CD4-positive, alpha-beta T cell treated with Interferon gamma for 1 hour (primary cell): ENCODE results near the gene PLEKHD1.
"Not testable (repeated sequence)": the region's sequence is repeated elsewhere in the genome, so short reads cannot be mapped to it uniquely, and the experiment has no call there.

Experiments
- DNase-seq: peaks from one replicate; pipeline ENCODE4 v3.0.0-alpha.2; 2020

PLEKHD1 gene

GRCh38 chr14:69483765-69484443, 624 bp upstream of the PLEKHD1 start:
- no peak for DNase-seq

GRCh38 chr14:69485315-69485660, 760 bp downstream of the PLEKHD1 start:
- no peak for DNase-seq

DNA sequence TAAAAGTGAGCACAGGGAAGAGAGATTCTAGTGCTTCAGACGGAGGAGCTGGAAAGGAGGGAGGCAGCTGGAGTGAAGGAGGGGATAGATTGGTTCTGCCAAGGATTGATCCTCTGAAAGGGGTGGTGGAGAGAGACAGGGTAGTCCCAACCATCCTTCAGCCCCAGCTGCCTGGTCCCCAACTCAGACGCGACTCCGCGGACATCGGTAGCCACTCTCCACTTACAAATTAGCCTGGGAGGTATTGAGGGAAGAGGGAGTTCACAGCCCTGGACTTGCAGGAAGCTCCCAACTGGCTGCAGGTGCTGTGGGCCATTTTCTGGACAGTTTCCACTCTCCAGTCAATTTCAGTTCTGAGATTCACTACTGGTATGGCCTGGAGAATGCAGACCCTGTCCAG, 1.2 kb downstream of the PLEKHD1 start:
- DNase-seq: no peak

DNA sequence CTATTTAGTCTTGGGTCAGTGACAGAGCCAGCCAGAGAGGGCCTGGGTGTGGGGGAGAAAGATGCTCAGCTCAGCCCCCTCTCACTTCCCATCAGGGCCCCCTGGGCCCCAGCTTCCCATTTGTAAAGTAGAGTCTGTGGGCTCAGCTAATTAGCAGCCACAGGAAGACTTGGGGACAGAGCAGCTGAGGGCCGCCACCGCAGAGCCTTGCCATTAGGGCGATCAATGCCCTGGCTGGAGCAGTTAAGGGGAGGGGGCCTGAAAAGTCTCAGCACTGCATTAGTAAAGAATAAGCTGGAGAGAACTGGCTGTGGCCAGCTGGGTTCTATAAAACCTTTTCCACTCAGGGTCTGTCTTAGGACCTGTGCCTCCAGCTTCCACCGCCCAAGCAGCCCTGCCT, 2.7 kb downstream of the PLEKHD1 start:
- DNase-seq: no peak

DNA sequence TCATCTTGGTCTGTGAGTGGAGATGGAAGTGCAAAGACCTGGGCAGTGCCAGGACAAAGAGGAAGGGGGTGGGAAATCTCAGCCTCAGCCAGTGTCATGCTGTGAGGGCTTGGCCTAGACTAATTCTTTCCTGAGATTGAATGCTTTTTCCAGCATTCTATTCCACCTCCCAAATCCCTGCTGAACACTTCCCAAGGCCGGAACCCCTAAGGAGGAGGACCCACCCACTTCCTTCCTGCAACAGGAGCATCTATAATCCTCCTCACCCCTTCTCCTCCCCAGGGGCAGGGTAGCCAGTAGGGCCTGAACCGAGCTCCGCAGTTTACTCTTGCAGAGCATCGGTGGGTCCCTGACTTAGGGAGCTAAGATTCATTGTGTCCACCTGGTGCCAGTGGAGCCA, 3.2 kb downstream of the PLEKHD1 start:
- no peak for DNase-seq

- DNase-seq: no peak
Observed at GRCh38 chr14:69489495-69489894, 5.0 kb downstream of the PLEKHD1 start.

GRCh38 chr14:69490219-69490918, 5.8 kb downstream of the PLEKHD1 start:
- no peak for DNase-seq

DNA sequence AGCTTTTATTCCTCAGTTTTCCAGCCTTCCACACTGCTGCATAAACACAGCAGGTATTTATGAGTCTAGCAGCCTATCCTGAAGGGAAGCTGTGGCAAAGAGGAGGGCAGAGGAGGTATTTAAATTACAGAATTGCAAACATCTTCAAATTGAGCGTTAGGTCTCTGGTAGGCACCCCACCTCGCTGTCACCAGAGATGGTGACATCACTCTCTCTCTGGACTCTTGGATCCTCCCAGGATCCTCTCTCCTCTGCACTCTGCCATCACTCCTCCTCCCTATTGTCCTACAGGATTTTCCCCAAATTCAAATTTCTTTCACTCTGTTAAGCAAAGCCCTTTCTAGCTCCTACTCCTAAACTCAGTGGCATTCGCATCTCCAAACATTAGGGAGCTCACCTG, 6.7 kb downstream of the PLEKHD1 start:
- no peak for DNase-seq

GRCh38 chr14:69493038-69493437, 8.5 kb downstream of the PLEKHD1 start:
- no peak for DNase-seq

GRCh38 chr14:69493791-69494190, 9.3 kb downstream of the PLEKHD1 start:
- DNase-seq: no peak

- no peak for DNase-seq
Observed at GRCh38 chr14:69495341-69495921, 10.9 kb downstream of the PLEKHD1 start.

GRCh38 chr14:69497866-69498265, 13.3 kb downstream of the PLEKHD1 start:
- not testable (repeated sequence) for DNase-seq

GRCh38 chr14:69498286-69498685, 13.8 kb downstream of the PLEKHD1 start:
- not testable (repeated sequence) for DNase-seq

DNA sequence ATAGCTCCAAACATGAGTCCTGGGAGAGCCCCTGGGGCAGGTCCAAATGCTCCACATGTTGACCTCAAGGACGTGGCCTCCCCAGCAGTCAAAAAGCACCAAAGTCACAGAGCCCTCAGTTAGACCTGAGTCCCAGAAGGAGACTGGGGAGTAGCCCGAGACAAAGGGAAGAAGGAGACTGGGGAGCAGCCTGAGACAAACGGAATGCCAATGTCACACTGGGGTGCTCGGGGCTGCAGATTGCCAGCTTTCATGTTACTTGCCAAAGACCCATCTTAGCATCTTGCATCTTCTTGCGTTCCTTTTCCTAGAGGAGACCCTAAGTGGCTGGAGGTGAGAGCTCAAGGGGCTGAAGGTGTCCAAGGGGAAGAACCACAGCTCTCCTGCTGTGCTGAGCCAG, 14.9 kb downstream of the PLEKHD1 start:
- DNase-seq: no peak

DNA sequence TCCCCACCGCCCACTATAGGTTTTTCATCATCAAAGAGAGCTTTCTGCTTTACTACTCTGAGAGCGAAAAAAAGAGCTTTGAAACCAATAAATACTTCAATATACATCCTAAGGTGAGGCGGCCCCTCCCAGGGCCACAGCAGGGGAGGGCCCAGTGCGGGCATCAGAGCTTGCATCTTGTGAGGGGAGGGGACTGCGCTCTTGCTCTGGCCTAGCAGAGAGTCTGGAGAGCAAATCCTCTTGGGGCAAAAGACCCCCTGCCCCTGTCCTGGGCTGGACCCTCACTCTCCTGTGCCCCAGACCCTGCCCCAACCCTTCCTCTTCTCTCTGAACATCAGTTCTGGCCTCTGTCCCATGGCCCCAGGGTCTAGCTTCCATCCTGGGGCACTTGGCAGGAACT, 15.6 kb downstream of the PLEKHD1 start:
- no peak for DNase-seq

DNA sequence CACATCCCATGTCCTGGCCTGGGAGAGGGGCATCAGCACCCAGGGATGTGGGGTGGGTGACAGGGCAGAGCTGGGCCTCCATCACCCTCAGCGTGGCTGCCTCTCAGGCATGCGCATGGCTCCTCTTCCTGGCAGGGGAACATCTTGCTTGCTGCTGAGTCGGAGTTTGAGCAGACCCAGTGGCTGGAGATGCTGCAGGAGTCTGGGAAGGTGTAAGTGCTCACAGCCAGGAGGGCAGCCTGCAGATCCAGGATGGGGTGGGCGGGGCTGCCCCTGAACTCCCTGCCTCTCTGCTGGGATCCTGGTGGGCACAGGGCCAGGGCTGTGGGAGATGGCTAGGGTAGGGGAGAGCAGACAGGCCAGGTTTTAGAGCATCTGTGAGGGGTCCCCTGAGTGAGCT, 16.2 kb downstream of the PLEKHD1 start:
- no peak for DNase-seq

DNA sequence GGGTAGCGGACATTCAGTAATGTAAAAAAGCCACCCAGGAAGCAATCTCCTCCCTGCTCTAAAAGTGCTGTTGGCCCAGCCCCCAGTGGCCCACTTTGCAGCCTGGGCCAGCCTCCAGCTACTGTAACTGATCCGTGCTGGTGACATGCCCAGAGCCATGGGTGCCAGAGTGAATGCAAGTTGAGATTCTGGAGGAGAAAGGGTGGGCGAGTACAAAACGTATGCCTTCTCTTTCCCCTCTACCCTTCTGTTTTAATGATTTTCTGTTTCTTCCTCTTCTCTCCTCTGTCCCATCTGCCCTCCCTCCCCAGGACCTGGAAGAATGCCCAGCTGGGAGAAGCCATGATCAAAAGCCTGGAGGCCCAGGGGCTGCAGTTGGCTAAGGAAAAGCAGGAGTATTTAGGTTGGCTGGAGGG, 16.9 kb downstream of the PLEKHD1 start:
- DNase-seq: no peak

- no peak for DNase-seq
Observed at GRCh38 chr14:69504775-69505174, 20.2 kb downstream of the PLEKHD1 start.

GRCh38 chr14:69505338-69506240, 21.1 kb downstream of the PLEKHD1 start:
- no peak for DNase-seq

DNA sequence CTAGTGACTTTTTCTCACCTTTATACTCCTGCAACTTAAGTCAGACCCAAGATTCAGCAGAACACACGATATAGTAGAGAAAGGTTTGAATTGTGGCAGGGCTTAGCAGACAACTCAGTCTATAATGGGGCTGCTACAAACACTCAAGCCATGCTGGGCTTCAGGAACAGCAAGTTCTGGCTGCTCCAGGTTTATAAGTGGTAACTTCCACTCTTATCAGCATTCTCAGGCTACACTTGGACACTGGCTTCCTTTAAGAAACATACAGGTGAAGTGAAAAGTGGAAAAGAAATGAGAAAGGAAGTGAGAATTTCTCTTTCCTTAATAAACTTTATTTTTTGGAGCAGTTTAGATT, 21.7 kb downstream of the PLEKHD1 start:
- no peak for DNase-seq

DNA sequence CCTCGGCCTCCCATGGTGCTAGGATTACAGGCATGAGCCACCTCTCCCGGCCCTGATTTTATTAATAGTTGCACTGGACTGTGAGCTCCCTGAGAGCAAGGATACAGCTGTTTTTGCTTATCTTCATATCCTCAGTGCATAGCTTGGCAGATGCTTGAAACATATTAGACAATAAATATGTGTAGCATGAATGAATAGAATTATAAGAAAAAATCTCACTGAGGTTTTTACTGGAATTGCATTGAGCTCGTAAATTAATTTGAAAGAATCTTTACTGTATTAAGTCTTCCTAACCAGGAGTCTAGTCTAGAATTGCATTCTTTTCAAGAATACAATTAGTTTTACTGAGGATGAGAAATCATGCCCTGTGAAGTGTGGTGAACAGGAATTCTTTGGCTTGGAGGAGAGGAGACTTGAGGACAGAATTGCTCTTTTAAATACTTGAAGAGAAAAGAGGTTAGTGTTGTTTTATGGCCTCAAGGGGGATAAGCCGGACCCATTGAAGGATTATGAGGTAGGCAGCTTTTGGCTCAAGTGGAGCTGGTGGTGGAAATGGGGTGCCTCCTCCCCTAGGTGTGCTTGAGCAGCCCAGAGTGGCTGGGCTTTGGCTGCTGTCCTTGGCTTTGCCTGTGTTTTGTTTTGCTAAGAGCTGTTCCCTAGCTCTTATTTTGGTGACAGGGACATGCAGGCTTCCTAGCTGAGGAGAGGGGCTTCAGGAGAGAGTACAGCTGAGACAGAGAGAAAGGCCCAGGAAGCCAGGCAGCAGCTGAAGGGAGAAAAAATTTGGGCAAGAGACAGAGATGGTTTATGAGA, 34.0 kb downstream of the PLEKHD1 start:
- DNase-seq: no peak
